ENCODE measurements around the gene PLXDC2.

DNA sequence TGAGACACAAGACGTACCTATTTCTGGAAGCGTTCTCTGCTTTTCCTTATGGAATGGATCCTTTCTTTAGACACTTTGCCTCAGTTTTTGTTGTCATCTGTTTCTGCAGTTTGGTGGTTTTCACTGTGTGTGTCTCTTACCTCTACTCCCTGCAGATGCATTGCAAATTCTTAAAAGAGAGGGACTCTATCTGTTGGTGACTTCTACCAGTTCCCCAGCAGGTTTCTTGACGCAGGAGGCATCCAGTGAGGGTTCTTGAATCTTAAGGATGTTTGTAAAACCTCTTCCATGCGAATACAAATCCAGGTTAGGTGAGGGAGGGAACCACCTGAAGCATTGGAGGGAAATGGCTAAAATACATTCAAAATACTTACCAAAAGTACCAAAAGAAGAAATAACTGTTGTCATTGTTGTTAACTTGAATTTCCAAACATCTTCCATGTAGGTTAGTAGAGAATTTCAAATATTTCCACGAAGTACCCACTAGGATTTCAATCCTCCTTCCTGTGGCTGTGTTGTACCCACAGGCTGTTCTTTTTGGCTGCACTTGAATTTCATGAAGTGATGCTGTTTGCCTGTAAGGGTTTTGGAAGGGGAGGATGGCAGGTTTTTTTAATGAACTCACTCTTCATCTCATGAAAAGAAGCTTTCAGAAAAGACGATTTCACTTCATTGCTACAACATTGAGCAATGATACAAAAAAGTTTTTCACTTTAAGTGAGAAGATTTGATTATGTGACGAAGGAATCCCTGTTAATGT, 32.2 kb downstream of the PLXDC2 start:
- TF ChIP-seq, protein P1, sequence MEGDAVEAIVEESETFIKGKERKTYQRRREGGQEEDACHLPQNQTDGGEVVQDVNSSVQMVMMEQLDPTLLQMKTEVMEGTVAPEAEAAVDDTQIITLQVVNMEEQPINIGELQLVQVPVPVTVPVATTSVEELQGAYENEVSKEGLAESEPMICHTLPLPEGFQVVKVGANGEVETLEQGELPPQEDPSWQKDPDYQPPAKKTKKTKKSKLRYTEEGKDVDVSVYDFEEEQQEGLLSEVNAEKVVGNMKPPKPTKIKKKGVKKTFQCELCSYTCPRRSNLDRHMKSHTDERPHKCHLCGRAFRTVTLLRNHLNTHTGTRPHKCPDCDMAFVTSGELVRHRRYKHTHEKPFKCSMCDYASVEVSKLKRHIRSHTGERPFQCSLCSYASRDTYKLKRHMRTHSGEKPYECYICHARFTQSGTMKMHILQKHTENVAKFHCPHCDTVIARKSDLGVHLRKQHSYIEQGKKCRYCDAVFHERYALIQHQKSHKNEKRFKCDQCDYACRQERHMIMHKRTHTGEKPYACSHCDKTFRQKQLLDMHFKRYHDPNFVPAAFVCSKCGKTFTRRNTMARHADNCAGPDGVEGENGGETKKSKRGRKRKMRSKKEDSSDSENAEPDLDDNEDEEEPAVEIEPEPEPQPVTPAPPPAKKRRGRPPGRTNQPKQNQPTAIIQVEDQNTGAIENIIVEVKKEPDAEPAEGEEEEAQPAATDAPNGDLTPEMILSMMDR (IDR thresholded peaks at IDR 0.05; ENCODE audit: low read depth, low read length, poor library complexity, severe bottlenecking) = no peak
- no peak for TF ChIP-seq EZH2phosphoT487 (IDR thresholded peaks at IDR 0.05; ENCODE audit: borderline replicate concordance, low read length)
